GM18519 (cell line): ENCODE measurements around the gene DNMT3A.
A peak's percentile ranks its signal among the peaks of the same experiment; 100 is the strongest.

ENCODE experiments used
- ATAC-seq: cut with Tn5 transposase; IDR thresholded peaks from one replicate; pipeline ENCODE4 v1.9.1; 2021; ENCODE audit warnings: mild to moderate bottlenecking, moderate library complexity; ENCODE audit not compliant: unreplicated experiment, low FRiP score

DNMT3A gene

GRCh38 chr2:25308599-25308998 lies 33.1 kb downstream of the DNMT3A start:
- ATAC-seq: no peak

GRCh38 chr2:25307949-25308557 lies 33.7 kb downstream of the DNMT3A start:
- no peak for ATAC-seq

DNA sequence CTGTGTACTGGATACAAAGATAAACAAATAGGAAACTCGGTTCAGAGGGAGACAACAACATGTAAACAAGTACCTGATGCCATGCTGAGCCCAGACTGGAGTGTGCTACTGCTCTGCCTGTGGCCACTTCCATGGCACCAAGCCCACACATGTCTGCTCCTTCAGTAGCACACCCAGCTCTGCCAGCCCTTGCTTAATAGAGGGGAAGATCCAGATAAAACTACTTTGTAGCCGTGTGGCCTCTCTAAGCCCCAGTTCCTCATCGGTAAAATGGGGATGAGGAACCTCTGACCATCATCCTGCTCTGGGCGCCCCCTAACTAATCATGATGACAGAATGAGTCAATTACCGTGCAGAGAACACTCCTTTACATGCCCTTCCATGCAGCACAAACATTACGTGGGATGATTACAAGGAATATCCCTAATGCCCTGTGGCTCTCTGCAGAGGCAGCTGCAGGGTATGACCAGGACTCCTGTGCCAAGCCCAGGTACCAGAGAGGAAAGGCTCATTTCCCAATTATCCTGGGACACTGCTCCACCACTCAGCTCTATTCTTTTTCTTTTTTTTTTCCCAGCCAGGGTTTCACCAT lies 34.9 kb downstream of the DNMT3A start:
- no peak for ATAC-seq

DNA sequence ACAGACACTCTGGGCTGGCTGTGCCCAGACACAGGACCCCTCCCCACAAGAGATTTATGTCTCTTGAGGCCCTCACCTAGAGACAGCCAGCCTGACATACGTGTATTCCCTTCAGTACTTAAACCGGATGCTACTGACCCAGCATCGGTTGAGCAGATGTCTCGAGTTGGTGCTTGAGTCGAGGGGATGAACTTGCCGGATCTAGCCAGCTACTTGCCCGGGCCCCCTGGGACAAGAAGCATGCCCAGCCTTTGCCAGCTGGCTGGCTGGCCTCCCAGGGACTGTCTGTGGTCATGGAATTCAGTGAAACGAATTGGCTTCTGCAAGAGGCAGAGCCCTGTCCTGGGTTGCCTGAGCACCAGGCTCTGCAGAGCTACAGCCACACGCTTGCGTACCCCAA lies 36.0 kb downstream of the DNMT3A start:
- no peak for ATAC-seq

GRCh38 chr2:25304826-25305596 lies 36.7 kb downstream of the DNMT3A start:
- no peak for ATAC-seq

- no peak for ATAC-seq
These were observed 37.4 kb downstream of the DNMT3A start for GRCh38 chr2:25304321-25304720.

GRCh38 chr2:25303633-25304236 lies 38.0 kb downstream of the DNMT3A start:
- no peak for ATAC-seq

DNA sequence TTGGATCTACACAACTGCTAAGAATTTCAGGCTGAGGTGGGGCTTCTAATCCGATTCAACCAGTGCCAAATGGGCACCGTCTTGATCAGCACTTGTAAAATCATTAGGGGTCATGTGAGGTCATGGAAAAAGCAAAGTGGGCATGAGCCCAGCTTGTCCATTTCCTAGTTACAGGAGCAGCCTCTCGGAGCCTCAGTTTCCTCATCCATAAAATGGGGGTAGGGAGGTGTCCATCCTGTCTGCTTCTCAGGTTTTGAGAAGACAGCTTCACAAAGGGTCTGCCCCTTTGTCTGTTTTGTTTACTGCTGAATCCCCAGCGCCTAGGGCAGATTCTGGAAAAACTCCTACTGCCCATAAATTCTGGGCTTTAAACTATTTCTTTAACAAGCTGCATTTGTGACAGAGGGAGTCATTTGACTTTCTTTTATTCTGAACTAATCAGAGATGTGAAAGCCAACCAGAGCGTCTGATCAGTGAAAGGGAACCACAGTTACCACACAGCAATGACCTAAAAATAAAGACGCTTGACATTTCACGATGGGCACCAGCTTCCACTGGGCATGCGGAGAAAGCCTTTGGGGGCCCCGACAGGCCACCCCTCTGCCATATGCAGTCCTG lies 38.9 kb downstream of the DNMT3A start:
- no peak for ATAC-seq

DNA sequence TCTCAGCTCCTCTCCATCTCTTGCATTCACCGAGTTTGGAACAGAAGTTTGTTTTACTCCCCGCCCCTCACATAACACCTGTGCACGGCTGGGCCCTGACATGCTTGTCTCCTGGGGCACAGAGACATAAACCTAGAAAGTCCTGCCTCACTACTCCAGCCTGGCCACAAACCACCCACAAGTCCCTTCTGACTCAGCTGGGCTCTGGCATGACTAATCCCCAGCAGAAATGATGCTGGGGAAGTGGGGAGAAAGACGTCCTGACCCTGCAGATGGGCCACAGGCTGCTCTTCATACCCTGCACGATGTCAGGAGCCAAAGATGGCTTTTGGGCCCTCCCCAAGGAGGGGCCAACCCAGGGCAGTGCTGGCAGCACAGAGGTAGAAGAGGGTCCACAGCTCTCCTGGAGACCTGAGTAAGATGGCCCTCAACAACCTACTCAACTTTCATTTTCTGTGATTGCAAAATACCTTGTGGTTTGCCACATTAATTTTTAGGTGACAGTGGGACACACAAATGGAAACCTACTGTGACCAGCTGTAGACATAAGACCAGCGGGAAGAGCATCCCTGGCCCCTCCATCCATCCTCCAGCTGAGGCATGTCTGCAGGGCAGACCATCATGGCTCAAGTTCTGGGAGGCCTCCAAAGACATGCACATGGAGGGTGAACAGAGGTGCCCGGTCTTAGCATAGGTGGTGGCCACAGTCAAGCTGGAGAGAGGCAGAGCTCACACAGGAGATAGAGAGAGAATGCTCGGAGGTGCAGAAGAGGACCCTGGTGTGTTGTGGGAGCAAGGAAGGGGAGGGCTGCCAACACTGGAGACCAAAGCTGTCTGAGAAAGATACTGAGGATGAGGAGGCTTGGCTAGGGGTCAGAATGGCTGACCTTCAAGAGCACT lies 40.0 kb downstream of the DNMT3A start:
- ATAC-seq: peak; percentile 93

- no peak for ATAC-seq
These were observed 41.7 kb downstream of the DNMT3A start for GRCh38 chr2:25300001-25300400.

GRCh38 chr2:25298776-25299431 lies 42.8 kb downstream of the DNMT3A start:
- no peak for ATAC-seq

- no peak for ATAC-seq
These were observed 44.0 kb downstream of the DNMT3A start for GRCh38 chr2:25297738-25298137.

DNA sequence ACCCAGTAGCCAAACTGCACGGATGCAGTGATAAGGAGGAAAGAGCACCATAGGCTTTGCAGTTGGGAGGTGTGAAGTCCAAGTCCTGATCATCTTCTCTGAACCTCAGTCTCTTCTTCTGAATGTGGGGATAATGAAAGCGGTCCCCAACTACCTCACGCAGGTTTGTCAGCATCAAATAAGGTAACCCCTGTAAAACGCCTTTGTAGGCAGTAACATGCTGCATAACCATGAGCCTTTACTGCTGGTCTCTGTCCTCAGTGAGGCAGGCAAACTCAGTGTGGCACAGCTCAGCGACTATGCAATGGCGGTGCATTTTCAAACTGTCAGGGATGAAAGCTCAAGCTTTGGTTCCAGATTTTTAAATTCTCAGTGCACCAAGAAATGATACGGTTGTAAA lies 46.1 kb downstream of the DNMT3A start:
- no peak for ATAC-seq

GRCh38 chr2:25294573-25295462 lies 46.9 kb downstream of the DNMT3A start:
- no peak for ATAC-seq

DNA sequence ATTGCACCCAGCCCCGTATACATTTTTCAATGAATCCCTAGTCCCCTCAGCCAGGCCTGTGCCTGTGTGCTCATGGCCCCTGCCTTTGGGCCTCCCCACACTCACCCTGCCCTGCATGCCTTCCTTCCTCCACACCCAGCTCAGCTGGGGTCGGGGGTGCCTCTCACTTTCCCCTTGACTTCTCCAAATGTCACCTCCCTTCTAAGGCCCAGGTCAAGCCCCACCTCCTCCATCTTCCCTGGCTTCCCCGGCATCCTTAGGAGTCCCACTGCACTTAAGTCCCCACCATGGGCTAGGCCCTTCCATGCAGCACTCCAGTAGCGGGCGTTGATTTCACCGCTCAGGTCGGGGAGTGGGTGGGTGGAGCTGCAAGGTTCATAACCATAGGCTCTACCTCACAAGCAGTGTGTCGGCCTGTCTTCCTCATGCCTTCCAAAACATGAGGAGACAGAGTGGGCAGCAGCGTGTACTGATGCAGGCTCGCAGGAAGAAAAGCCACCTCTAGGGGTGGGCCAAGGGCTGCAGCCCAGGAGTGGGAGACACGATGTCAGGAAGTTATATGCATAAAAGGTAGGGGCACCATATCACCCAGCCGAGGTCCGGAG lies 47.7 kb downstream of the DNMT3A start:
- ATAC-seq: no peak

DNA sequence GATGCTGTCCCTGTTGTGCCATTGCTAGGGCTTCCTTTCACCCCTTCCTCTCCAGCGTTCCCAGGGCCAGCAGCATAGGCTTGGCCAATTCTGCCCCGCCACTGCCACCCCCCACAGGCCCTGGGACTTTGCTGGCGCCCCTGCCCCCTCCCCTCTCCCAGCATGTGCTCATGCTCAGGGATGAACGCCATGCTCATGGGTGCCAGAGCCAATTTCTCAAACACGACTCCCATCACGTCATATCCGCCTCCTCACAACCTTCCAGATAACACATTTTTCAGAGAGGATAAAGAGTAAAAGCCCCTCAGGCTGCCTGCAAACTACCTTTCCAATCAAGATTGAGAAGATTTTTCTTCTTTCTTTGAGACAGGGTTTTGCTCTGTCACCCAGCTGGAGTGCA lies 48.6 kb downstream of the DNMT3A start:
- no peak for ATAC-seq

GRCh38 chr2:25292408-25292807 lies 49.3 kb downstream of the DNMT3A start:
- ATAC-seq: no peak

DNA sequence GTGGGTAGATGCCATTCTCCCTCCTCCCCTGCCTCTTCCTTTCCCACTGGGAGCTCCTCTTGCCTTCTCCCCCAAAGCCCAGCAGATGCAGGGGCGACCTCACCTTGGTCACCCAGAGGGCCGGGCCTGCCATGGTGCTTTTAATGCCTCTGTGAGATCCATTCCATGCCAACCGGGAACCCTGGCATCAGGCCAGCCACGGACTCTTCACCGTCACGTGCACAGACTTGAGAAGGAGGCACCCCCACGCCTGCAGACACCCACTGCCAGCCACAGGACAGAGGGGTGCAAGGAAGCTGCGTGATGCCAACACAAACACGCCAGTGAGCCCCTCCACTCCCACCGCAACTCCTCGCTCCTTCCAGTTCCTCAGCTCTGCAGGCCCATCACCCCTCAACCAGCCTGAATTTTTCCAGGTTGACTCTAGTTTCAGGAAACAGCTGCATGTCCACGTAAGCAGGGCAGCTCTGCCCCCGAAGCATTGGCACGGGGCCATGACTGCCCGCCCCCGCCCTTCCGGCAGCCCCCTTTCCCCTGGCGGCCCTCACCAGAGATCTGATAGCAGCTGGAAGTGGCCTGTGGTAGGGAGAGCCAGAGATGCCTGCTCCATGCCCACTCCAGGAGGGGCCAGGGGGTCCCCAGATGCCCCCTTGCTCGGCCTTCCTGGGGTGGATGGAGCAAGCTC lies 50.8 kb downstream of the DNMT3A start:
- ATAC-seq: no peak
